ENCODE data around the gene OR6V1.

Gene OR6V1

DNA sequence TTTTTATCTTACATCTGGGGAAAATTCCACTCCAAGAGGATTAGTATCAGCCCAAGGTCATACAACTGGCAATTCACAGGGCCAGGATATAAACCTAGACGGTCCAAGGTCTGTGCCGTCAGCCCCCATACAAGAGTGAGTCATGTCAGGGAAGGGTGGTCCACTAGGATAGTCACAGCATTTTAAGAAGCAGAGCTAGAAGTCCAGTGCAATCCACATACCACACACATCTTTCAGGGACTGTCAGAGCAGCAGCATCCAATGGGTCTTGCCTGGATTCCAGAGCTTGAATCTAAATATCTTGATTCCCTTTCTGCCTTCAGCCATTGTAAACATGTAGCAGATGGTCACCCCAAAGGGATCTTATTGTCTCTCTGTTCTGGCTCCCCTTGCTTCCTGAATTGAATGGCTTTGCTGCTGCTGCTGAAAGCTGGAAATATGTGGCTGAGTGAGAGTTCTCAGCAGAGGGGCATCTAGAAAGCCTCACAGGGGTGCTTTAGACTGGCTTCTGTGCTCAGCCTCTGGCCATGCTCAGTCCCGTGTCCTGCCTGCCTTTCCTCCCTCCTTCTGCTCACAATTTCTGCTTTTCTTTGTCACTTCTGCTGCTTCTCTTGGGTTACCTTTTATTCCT is 9.9 kb upstream of the OR6V1 start:
- Histone ChIP-seq H3K4me1 (peaks cover 0 to 6% (median 3%) of the 10 kb centered on the region in 4 donors), H3K27ac (no peak overlapping the region), H3K27me3 (no peaks in the 10 kb centered on the region), H3K36me3 (no peaks in the 10 kb centered on the region), H3K4me3 (no peak overlapping the region), H3K9me3 (no peaks in the 10 kb centered on the region)
- intact Hi-C loops (cut with DNase I; ENCODE audit: low total_unique reads), result no loop called here
- TF ChIP-seq, protein P1, sequence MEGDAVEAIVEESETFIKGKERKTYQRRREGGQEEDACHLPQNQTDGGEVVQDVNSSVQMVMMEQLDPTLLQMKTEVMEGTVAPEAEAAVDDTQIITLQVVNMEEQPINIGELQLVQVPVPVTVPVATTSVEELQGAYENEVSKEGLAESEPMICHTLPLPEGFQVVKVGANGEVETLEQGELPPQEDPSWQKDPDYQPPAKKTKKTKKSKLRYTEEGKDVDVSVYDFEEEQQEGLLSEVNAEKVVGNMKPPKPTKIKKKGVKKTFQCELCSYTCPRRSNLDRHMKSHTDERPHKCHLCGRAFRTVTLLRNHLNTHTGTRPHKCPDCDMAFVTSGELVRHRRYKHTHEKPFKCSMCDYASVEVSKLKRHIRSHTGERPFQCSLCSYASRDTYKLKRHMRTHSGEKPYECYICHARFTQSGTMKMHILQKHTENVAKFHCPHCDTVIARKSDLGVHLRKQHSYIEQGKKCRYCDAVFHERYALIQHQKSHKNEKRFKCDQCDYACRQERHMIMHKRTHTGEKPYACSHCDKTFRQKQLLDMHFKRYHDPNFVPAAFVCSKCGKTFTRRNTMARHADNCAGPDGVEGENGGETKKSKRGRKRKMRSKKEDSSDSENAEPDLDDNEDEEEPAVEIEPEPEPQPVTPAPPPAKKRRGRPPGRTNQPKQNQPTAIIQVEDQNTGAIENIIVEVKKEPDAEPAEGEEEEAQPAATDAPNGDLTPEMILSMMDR (IDR thresholded peaks at IDR 0.05), result no peak
- DNase-seq, result no peak

DNA sequence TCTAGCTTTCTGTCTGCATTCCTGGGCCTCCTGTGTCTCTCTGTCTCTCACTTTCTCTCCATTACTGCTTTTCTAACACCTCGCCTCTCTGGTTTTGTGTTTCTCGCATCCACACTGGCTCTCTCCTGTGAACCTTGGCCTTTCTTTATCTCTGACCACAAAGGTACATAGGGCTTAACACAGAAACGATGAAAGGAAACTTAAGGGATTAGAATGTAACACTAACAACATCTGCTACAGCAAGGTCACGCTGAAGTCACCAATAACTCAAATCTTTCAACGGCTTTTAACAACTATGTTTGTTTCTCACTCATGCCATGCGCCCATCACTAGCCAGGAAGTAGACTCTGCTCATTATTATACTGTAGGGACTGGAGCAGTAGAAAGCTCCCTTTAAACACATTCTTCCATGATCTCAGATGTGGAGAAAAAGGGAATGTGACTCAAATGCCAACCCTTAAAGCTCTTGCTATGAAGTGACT is 9.3 kb upstream of the OR6V1 start:
- intact Hi-C loops (cut with DNase I; ENCODE audit: low total_unique reads), result no loop called here
- no peaks in the 10 kb centered on the region for H3K27me3 ChIP-seq
- TF ChIP-seq, protein P1 (IDR thresholded peaks at IDR 0.05), result no peak
- no peak for DNase-seq
- no peak overlapping the region for H3K4me3 ChIP-seq
- H3K36me3 ChIP-seq, result no peaks in the 10 kb centered on the region
- H3K9me3 ChIP-seq, result no peaks in the 10 kb centered on the region
- H3K27ac ChIP-seq, result no peak overlapping the region
- H3K4me1 ChIP-seq, result peaks cover 0 to 6% (median 3%) of the 10 kb centered on the region in 4 donors

DNA sequence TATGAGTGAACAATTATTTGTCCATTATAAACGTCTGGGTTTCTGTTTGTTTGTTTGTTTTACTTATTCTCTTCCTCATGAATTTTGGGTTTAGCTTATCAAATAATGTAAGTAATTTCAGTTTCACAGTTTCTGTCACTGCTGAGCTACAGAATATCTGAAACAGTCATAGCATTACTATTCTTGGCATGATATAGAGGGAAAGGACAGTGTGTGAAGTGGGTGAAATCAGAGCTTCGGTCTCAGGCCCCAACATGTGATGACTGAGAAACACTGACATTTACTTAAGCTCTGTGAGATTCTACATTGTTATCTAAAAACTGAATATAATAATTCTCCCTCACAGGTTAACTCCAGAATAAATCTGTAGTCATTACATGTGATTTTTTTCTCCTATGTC is 8.8 kb upstream of the OR6V1 start:
- intact Hi-C loops (cut with DNase I; ENCODE audit: low total_unique reads), result no loop called here
- Histone ChIP-seq H3K9me3 (no peaks in the 10 kb centered on the region), H3K36me3 (no peaks in the 10 kb centered on the region), H3K4me3 (no peak overlapping the region), H3K27me3 (no peaks in the 10 kb centered on the region), H3K27ac (no peak overlapping the region), H3K4me1 (peaks cover 0 to 6% (median 3%) of the 10 kb centered on the region in 4 donors)
- DNase-seq, result no peak
- TF ChIP-seq, protein P1 (IDR thresholded peaks at IDR 0.05), result no peak

DNA sequence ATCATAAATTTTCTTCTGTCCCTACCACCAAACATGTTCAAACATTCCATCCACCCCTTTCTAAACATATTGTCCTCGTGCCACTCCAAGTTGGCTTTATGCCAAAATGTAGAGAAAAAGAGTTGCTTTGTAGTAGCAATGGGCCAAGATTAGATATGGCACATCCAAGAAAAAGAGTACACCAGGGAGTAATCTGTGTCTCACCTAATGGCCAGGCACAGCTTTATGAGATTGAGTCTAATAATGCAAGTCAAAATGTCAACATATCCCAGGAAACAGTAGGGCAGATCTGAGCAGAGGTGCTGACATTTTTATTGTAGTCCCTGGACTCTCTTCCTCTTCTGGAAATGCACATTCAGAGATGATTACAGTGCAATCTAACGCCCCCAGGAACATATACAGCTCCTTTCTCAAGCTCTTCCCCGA is 5.7 kb upstream of the OR6V1 start:
- Histone ChIP-seq H3K4me3 (no peak overlapping the region), H3K27me3 (no peaks in the 10 kb centered on the region), H3K4me1 (peaks cover 0 to 18% (median 6%) of the 10 kb centered on the region in 4 donors), H3K36me3 (no peaks in the 10 kb centered on the region), H3K27ac (no peak overlapping the region), H3K9me3 (no peaks in the 10 kb centered on the region)
- TF ChIP-seq, protein P1 (IDR thresholded peaks at IDR 0.05), result no peak
- no peak for DNase-seq
- intact Hi-C loops (cut with DNase I; ENCODE audit: low total_unique reads), result no loop called here

DNA sequence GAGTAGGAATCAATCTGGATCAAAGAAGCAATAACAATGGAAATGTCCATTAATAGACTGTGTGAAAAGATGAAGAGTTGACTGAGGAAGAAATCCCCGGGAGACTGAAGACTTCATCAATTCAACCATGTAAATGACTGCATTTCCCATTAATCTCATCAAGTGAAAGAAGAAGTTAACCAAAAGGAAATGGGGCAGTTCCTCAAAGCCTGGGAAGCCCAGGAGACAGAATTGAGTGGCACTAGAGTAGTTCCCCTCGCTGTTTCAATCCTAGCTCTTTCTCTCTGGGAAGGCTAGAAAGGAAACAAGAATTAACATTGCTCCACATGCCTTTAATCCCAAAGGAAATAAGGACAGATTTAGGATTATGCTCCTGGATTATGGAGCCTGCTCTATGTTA is 4.8 kb upstream of the OR6V1 start:
- intact Hi-C loops (cut with DNase I; ENCODE audit: low total_unique reads), result no loop called here
- Histone ChIP-seq H3K36me3 (no peaks in the 10 kb centered on the region), H3K4me3 (no peak overlapping the region), H3K27me3 (no peaks in the 10 kb centered on the region), H3K4me1 (peaks cover 0 to 18% (median 6%) of the 10 kb centered on the region in 4 donors), H3K9me3 (no peaks in the 10 kb centered on the region), H3K27ac (no peak overlapping the region)
- DNase-seq, result no peak
- TF ChIP-seq, protein P1 (IDR thresholded peaks at IDR 0.05), result no peak

Measured in tibial artery (tissue), 4 donors.